HG03457 (cell line): ENCODE measurements around the gene CDH6.
"Not testable (repeated sequence)": the region's sequence is repeated elsewhere in the genome, so short reads cannot be mapped to it uniquely, and the experiment has no call there.

Source experiments
- ATAC-seq: cut with Tn5 transposase; IDR thresholded peaks from one replicate; pipeline ENCODE4 v1.9.1; 2021; ENCODE audit warnings: moderate number of reproducible peaks; ENCODE audit not compliant: unreplicated experiment

CDH6 gene

DNA sequence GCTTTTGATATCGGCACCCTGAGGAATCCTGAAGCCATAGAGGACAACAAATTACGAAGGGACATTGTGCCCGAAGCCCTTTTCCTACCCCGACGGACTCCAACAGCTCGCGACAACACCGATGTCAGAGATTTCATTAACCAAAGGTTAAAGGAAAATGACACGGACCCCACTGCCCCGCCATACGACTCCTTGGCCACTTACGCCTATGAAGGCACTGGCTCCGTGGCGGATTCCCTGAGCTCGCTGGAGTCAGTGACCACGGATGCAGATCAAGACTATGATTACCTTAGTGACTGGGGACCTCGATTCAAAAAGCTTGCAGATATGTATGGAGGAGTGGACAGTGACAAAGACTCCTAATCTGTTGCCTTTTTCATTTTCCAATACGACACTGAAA lies 129.5 kb downstream of the CDH6 start:
- ATAC-seq: no peak

DNA sequence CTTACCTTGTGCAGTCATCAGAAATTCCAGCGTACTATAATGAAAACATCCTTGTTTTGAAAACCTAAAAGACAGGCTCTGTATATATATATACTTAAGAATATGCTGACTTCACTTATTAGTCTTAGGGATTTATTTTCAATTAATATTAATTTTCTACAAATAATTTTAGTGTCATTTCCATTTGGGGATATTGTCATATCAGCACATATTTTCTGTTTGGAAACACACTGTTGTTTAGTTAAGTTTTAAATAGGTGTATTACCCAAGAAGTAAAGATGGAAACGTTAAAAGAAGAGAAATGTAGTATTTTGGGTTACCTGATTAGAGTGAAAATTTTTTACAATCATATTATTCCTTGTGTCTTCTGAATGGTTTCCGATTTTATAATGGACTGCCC lies 131.4 kb downstream of the CDH6 start:
- no peak for ATAC-seq

GRCh38 chr5:31328040-31328733 lies 134.7 kb downstream of the CDH6 start:
- ATAC-seq: no peak

DNA sequence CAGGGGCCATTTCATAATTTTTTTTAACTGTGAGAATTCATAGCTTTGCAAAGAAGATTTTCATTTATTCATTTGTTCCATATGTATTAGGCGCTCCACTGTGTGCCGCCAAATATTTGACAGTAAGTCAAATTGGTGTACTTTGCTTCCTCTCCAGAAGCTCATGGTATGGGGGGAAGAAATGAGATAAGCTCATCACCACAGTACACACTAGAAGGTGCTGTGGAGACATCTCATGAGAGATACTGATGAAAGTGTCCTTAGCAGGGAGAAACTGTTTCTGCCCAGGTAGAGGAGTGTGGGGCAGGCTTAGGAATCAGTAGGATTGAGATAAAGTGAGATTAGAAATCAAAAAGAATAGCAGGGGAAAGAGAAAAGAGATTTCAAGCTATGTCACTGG lies 136.2 kb downstream of the CDH6 start:
- no peak for ATAC-seq

GRCh38 chr5:31332160-31332559 lies 138.7 kb downstream of the CDH6 start:
- no peak for ATAC-seq

DNA sequence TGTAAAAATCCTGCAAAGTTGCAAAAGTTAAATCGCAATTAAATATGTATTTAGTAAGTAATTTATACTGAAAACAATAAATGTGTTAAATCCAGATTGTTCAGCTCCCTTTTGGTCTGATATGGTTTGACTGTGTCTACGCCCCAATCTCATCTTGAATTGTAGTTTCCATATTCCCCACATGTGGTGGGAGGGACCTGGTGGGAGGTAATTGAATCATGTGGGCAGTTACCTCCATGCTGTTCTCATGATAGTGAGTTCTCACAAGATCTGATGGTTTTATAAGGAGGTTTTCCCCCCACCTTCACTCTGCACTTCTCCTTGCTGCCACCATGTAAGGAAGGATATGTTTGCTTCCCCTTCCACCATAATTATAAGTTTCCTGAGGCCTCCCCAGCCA lies 140.0 kb downstream of the CDH6 start:
- no peak for ATAC-seq

GRCh38 chr5:31334061-31334860 lies 140.8 kb downstream of the CDH6 start:
- ATAC-seq: no peak

DNA sequence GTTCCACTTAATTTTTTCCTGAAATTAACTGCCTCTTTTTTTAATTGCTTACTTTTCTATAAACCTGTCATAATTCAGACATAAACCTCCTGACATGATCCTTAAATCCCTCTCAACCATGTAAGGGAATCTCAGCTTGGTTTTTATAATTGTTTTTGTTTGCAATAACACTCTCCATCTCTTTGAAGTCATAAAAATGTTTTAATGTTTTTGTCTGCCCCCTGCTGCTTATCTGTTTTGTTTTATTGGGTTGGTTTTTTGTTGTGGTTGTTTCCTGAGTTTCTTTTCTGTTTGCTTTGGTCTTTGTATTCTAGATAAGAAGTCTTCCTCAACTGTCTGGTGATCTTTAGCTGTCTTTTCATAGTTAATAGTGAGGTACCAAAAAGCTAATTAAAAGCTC lies 142.0 kb downstream of the CDH6 start:
- ATAC-seq: no peak

DNA sequence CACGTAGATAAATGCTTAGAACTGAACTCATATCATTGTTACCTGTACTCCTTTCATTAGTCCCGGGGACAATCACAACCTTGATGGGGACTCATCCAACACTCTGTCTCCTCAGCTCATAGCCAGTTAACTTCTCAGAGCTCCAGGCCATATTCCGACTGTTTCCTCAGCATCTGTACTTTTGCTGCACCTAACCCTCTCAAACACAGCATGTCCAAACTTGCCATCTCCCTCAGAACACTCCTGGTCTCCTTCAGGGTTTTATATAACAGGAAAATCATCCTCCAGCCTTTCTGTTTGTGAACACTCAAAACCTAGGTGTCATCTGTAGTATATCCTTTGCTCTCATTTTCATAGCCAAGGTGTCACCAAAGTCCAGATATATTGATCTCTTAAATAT lies 150.5 kb downstream of the CDH6 start:
- no peak for ATAC-seq

DNA sequence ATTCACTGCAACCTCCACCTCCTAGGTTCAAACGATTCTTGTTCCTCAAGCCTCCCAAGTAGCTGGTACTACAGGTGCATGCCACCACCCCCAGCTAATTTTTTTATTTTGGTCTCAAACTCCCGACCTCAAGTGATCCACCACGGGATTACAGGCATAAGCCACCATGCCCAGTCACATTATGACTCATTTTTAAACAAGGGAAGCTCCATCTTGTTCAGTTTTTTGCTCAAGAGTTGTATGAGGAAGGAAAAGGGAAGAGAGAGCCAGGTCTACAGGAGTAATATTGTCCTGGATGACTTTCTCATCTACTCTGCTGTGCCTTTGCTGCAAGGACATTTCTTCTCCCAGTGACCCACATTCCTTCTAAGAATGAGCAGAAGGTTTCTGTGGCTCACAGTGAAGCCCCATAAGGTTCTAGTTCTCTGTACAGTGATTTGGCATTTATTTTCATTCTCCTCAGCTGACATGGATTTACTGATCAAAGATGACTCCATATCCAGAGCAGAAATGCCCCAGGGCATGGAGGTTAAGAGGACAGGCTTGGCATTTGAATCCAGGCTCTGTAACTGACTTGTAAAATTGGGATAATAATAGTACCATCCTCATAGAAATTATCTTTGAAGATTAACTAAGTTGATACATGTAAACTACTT lies 153.5 kb downstream of the CDH6 start:
- ATAC-seq: no peak

DNA sequence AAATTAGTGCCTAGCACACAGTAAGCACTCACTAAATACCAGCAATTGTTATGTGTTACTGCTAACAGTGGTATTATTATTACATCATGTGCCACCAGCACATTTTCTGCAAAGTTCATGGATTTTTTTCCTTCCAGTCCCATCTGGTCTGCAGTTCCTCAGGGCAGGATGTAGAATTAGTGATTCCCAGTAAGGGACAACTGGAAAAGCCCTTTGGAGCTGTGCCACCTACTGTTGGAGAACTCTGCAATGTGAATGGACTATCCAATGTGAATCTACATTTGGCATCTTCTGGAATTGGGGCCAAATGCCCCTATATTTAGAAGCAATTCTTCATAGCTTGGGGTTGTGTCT lies 154.0 kb downstream of the CDH6 start:
- no peak for ATAC-seq

DNA sequence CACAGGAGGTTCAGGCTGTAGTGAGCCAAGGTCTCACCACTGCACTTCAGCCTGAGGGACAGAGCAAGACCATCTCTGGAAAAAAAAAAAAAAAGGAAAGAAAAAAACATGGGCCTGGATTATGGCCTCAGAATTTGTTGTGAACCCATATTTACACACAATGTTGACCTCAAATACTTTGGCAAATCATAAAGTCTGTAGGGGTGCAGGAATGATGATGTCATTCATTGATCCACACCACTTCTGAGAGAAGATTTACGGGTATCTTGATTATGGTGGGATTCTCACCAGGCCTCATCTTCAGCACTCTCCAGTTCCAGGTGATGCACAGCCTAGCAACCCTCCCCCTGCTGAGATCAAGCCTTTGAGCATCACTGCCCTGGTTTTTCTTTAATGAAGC lies 156.9 kb downstream of the CDH6 start:
- ATAC-seq: no peak

DNA sequence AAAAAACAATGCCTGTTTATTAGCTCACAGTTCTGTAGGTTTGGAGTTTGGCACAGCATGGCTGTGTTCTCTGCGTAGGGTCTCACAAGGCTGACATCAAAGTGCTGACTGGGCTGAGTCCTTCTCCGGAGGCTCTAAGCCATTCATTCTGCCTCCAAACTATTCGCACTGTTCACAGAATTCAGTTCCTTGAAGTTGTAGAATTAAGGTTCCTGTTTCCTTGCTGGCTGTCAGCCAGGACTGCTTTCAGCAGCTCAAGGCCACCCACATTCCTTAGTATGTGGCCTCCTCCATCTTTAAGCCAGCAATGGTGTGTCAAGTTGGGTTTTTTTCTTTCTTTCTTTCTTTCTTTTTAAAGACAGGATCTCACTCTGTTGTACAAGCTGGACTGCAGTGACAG lies 161.9 kb downstream of the CDH6 start:
- no peak for ATAC-seq

DNA sequence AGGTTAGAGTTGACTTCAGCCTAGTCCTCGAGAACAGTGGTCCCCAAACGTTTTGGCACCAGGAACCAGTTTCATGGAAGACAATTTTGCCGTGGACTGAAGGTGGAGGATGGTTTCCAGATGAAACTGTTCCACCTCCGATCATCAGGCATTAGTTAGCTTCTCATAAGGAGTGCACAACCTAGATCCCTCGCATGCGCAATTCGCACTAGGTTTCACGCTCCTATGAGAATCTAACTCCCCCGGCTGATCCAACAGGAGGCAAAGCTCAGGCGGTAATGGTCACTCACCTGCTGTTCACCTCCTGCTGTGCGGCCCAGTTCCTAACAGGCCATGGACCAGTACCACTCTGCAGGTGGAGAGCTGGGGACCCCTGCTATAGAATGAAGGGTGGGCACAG lies 163.6 kb downstream of the CDH6 start:
- no peak for ATAC-seq

DNA sequence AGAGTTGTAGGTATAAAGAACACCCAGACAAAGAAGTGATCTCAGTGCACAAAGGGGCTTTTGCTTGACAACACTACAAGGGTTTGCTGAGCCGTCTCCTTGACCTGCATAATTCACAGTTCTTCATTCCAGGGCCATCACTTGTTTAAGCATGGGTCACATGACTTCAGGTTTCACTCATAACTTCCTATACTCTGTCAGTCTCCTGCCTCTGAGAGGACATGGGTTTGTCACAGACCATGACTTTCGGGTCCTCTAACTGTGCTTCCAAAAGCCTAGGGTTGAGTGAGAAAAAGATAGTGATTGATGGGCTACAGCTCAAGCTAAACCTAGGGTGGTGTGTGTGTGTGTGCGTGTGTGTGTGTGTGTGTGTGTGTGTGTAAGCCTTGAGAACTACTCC lies 166.4 kb downstream of the CDH6 start:
- ATAC-seq: no peak

GRCh38 chr5:31361234-31361633 lies 167.7 kb downstream of the CDH6 start:
- no peak for ATAC-seq

- ATAC-seq: not testable (repeated sequence)
Measured at GRCh38 chr5:31361704-31362528, 168.4 kb downstream of the CDH6 start.

DNA sequence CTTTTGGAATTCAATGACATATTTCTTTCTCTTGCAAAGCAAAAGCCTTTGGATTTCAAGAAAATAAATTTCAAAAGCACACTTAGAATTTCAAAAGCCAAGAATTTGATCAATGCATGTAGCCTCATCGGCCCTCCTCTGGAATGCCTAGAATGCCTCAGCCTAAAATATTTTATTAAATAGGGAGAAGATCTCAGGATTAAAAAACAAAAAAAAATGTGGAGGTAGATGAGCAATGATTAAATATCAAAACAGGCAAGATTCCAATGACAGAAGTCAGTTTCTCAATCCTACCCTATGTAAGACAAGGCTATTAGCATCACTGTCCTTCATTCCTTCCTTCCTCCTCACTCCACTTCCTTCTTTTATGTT lies 169.0 kb downstream of the CDH6 start:
- no peak for ATAC-seq

- ATAC-seq: no peak
Measured at GRCh38 chr5:31362931-31363568, 169.6 kb downstream of the CDH6 start.

DNA sequence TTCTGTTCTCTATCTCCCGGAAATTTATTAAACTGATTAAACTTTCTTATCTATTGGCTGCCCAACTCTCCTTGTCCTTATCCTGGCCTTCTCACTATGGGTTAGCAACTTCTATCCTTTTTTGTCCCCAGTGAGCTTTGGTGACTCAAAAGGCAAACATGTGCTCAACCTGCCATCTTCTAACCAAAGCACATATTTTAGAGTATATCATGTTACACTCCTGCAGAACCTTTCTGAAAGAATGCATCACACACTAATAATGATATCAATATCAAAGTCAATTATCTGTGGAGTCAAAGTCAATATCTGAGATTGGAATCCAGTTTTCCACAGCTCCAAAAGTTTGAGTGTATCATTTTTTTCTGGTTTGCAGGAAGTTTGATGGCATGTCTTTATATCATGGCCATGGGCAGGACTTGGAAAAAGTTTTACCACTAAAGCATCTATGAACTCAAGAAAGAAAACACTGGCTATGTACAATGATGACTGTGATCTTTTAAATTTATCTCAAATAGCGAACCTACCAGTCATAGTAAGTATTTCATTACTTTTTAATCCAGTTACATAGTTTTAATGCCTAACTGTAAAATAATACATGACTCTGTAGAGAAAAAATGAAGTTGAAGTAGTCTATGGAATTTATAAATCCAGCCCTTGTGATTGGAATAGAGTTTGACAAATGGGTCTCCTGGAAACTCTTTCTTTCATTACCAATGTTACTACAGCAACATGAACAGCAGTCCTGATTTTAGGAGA lies 171.6 kb downstream of the CDH6 start:
- ATAC-seq: no peak
